ENCODE measurements around the gene MAN1C1. TPM values are rescaled to one million over a fixed set of nuclear protein-coding genes. Genes with fewer than 3 reads are reported as not detected.

Gene MAN1C1
- total RNA-seq, 1 experiment from 2014 or later = 16.8 TPM

GRCh38 chr1:25779894-25780293 is 163.3 kb downstream of the MAN1C1 start:
- H3K27me3 Mint-ChIP-seq (ENCODE audit: low read depth) = peaks cover 5% of the 10 kb centered on the region; the same call in 1 of the 2 replicates
- POLR2A ChIA-PET = interaction anchor here (1.3 kb wide), 1 partner anchor 18 kb away, joined by 4 read pairs; no protein-coding TSS in a partner anchor
- peak overlapping the region; percentile 72 for H3K27ac Mint-ChIP-seq
- CTCF ChIA-PET = interaction anchor here (0.7 to 3.0 kb wide), 16 partner anchors 8 to 236 kb away, joined by 3 to 22 read pairs (median 4); partner anchors contain the start of genes LDLRAP1 and SELENON
- no peak overlapping the region for H3K4me3 Mint-ChIP-seq
- TF ChIP-seq ZNF425 (CRISPR knock-in tag; conservative IDR thresholded peaks at IDR 0.05) = no peak
- TF ChIP-seq ELF4 (CRISPR knock-in tag; IDR thresholded peaks at IDR 0.05; ENCODE audit: low read depth) = no peak
- no peak for TF ChIP-seq ATF1 (CRISPR knock-in tag; IDR thresholded peaks at IDR 0.05)
- no peak for TF ChIP-seq CREM (CRISPR knock-in tag; IDR thresholded peaks at IDR 0.05)
- TF ChIP-seq TEAD4 (CRISPR knock-in tag; IDR thresholded peaks at IDR 0.05) = no peak
- no peak for TF ChIP-seq SOX15 (CRISPR knock-in tag; IDR thresholded peaks at IDR 0.05)
- TF ChIP-seq ZNF671 (CRISPR knock-in tag; IDR thresholded peaks at IDR 0.05) = no peak
- TF ChIP-seq ZNF416 (CRISPR knock-in tag; IDR thresholded peaks at IDR 0.05) = no peak
- no peak for TF ChIP-seq TCF7 (CRISPR knock-in tag; IDR thresholded peaks at IDR 0.05; ENCODE audit: low read depth)
- no peak for TF ChIP-seq SP1 (CRISPR knock-in tag; conservative IDR thresholded peaks at IDR 0.05)
- TF ChIP-seq PRRX2 (CRISPR knock-in tag; IDR thresholded peaks at IDR 0.05) = no peak
- TF ChIP-seq PREB (CRISPR knock-in tag; IDR thresholded peaks at IDR 0.05; ENCODE audit: borderline replicate concordance) = no peak
- TF ChIP-seq ZNF263 (CRISPR knock-in tag; IDR thresholded peaks at IDR 0.05; ENCODE audit: low read depth) = no peak
- H3K4me1 Mint-ChIP-seq = peaks cover 68% of the 10 kb centered on the region
- no peaks in the 10 kb centered on the region for H3K36me3 Mint-ChIP-seq
- DNase-seq (ENCODE audit: low spot score) (no peak), ATAC-seq (no peak)
- no peaks in the 10 kb centered on the region for H3K9me3 Mint-ChIP-seq

GRCh38 chr1:25780318-25781129 is 163.9 kb downstream of the MAN1C1 start:
- ATAC-seq = peak; percentile 84
- no peaks in the 10 kb centered on the region for H3K36me3 Mint-ChIP-seq
- POLR2A ChIA-PET = interaction anchor here (1.3 kb wide), 1 partner anchor 18 kb away, joined by 4 read pairs; no protein-coding TSS in a partner anchor
- peaks cover 5% of the 10 kb centered on the region; the same call in 1 of the 2 replicates for H3K27me3 Mint-ChIP-seq (ENCODE audit: low read depth)
- no peaks in the 10 kb centered on the region for H3K9me3 Mint-ChIP-seq
- CTCF ChIA-PET = interaction anchor here (0.7 to 3.0 kb wide), 19 partner anchors 9 to 237 kb away, joined by 3 to 22 read pairs (median 4); partner anchors contain the start of genes LDLRAP1 and SELENON
- peak overlapping the region; percentile 72 for H3K27ac Mint-ChIP-seq
- H3K4me3 Mint-ChIP-seq = no peak overlapping the region
- H3K4me1 Mint-ChIP-seq = peaks cover 62% of the 10 kb centered on the region
- DNase-seq (ENCODE audit: low spot score) = peak; percentile 50
- TF ChIP-seq ZNF416 (CRISPR knock-in tag; IDR thresholded peaks at IDR 0.05) (no peak), ATF6 (CRISPR knock-in tag; IDR thresholded peaks at IDR 0.05) (no peak), MAX (CRISPR knock-in tag; IDR thresholded peaks at IDR 0.05) (no peak), SMAD4 (CRISPR knock-in tag; IDR thresholded peaks at IDR 0.05) (no peak), CTCF (IDR thresholded peaks at IDR 0.05) (no peak), E2F5 (CRISPR knock-in tag; IDR thresholded peaks at IDR 0.05) (no peak), JAZF1 (CRISPR knock-in tag; IDR thresholded peaks at IDR 0.05) (no peak), ATF1 (CRISPR knock-in tag; IDR thresholded peaks at IDR 0.05) (no peak), ZBTB43 (CRISPR knock-in tag; IDR thresholded peaks at IDR 0.05) (no peak), FOXK1 (CRISPR knock-in tag; IDR thresholded peaks at IDR 0.05) (no peak), GRHL2 (CRISPR knock-in tag; IDR thresholded peaks at IDR 0.05; ENCODE audit: insufficient replicate concordance, severe bottlenecking) (no peak), JUN (CRISPR knock-in tag; IDR thresholded peaks at IDR 0.05) (no peak)

Measured in WTC11 (cell line).